ENCODE data around the gene NDUFV2.

DNA sequence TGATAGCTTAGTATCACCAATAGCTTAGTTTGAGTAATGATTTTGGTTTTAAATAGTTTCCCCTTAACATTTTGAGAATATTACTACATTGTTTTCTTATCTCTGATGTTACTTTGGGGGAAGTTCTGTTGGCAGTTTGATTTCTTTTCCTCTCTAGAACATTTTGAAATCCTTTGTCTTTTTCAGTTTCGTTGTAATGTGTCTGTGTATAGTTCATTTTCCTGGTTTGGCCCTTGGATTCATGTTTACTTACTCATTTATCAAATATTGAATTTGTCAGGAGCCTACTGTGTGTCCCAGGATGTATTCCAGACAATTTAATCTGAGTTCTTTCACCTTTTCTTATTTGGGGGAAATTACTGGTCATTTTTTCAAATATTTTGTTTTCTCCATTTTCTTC lies 50.8 kb downstream of the NDUFV2 start:
- TF ChIP-seq, protein P1, sequence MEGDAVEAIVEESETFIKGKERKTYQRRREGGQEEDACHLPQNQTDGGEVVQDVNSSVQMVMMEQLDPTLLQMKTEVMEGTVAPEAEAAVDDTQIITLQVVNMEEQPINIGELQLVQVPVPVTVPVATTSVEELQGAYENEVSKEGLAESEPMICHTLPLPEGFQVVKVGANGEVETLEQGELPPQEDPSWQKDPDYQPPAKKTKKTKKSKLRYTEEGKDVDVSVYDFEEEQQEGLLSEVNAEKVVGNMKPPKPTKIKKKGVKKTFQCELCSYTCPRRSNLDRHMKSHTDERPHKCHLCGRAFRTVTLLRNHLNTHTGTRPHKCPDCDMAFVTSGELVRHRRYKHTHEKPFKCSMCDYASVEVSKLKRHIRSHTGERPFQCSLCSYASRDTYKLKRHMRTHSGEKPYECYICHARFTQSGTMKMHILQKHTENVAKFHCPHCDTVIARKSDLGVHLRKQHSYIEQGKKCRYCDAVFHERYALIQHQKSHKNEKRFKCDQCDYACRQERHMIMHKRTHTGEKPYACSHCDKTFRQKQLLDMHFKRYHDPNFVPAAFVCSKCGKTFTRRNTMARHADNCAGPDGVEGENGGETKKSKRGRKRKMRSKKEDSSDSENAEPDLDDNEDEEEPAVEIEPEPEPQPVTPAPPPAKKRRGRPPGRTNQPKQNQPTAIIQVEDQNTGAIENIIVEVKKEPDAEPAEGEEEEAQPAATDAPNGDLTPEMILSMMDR (IDR thresholded peaks at IDR 0.05) = no peak
- no peak for TF ChIP-seq POLR2A (IDR thresholded peaks at IDR 0.05)

Measured in Peyer's patch (tissue), 4 donors.